PC-3 (cell line): ENCODE measurements around the gene CSF2RB. TPM values are rescaled to one million over a fixed set of nuclear protein-coding genes. Genes with fewer than 3 reads are reported as not detected.

Source experiments
- ATAC-seq: fragments of 200-7000 bp; cut with Tn5 transposase; 2 replicates; pipeline ENCODE4 v1.9.1; 2020; ENCODE audit warnings: mild to moderate bottlenecking, moderate library complexity
- BruUV-seq: library from RNA; stranded (reverse); fragments of 400-500 nt; replicated peaks from 2 replicates; lab custom pipeline; 2021; lab: Mats Ljungman, UMichigan
- CTCF ChIA-PET: fragments of 300-600 bp; sonication (Branson Sonifier 250); formaldehyde crosslinking; loops from one replicate; lab custom pipeline; 2022; ENCODE audit warnings: antibody characterized with exemption; lab: Charles Lee
- POLR2A ChIA-PET: fragments of 300-600 bp; sonication (Branson Sonifier 250); formaldehyde crosslinking; loops from one replicate; lab custom pipeline; 2022; ENCODE audit warnings: antibody characterized with exemption; ENCODE audit not compliant: unreplicated experiment; lab: Charles Lee
- DNase-seq: peaks from one replicate; pipeline ENCODE4 v3.0.0-alpha.2; 2015
- H2AFZ ChIP-seq: fragments of 300-600 bp; sonication (generic); 2 replicates; pipeline ENCODE4 v1.6.0; 2016; ENCODE audit warnings: antibody characterized with exemption, low read length
- H3F3A ChIP-seq: fragments of 300-600 bp; sonication (generic); one replicate; pipeline ENCODE4 v1.6.0; 2017; ENCODE audit warnings: antibody characterized with exemption, low read length, control low read depth, mild to moderate bottlenecking; ENCODE audit not compliant: unreplicated experiment
- H3K27ac ChIP-seq: fragments of 300-600 bp; sonication (generic); 2 replicates; pipeline ENCODE4 v1.5.1; 2016; ENCODE audit warnings: mild to moderate bottlenecking, low read length
- H3K27me3 ChIP-seq: fragments of 300-600 bp; sonication (generic); 2 replicates; pipeline ENCODE4 v1.6.1; 2016; ENCODE audit warnings: low read length, mixed read lengths
- H3K36me3 ChIP-seq: fragments of 300-600 bp; sonication (generic); 2 replicates; pipeline ENCODE4 v1.6.1; 2016; ENCODE audit warnings: low read depth, mixed run types, low read length, mixed read lengths
- H3K4me1 ChIP-seq: fragments of 300-600 bp; sonication (generic); 2 replicates; pipeline ENCODE4 v1.5.1; 2016; ENCODE audit warnings: low read length; ENCODE audit not compliant: insufficient read depth
- H3K4me2 ChIP-seq: fragments of 300-600 bp; sonication (generic); 2 replicates; pipeline ENCODE4 v1.6.0; 2016; ENCODE audit warnings: low read length
- H3K4me3 ChIP-seq: fragments of 300-600 bp; sonication (generic); 2 replicates; pipeline ENCODE4 v1.5.1; 2016; ENCODE audit warnings: mild to moderate bottlenecking, low read length, mixed read lengths
- H3K79me2 ChIP-seq: fragments of 300-600 bp; sonication (generic); 2 replicates; pipeline ENCODE4 v1.6.1; 2017; ENCODE audit warnings: low read length, mixed read lengths
- H3K9ac ChIP-seq: fragments of 300-600 bp; sonication (generic); 2 replicates; pipeline ENCODE4 v1.6.0; 2016; ENCODE audit warnings: mild to moderate bottlenecking, low read length
- H3K9me2 ChIP-seq: fragments of 300-600 bp; sonication (generic); replicated peaks from 2 replicates; pipeline ENCODE4 v1.6.1; 2016; ENCODE audit warnings: mixed run types, low read length, mixed read lengths
- H3K9me3 ChIP-seq: fragments of 300-600 bp; sonication (generic); 2 replicates; pipeline ENCODE4 v1.6.1; 2016; ENCODE audit warnings: low read length, mixed read lengths
- H4K20me1 ChIP-seq: fragments of 300-600 bp; sonication (generic); 2 replicates; pipeline ENCODE4 v1.6.1; 2016; ENCODE audit warnings: low read length, mixed read lengths
- EZH2 ChIP-seq: fragments of 300-600 bp; sonication (generic); IDR thresholded peaks from one replicate; pipeline ENCODE4 v1.6.1; 2017; ENCODE audit warnings: antibody characterized with exemption, mild to moderate bottlenecking, low read length; ENCODE audit not compliant: unreplicated experiment
- EZH2phosphoT487 ChIP-seq: fragments of 300-600 bp; sonication (generic); IDR thresholded peaks from 2 replicates; pipeline ENCODE4 v1.6.1; 2018; ENCODE audit warnings: mild to moderate bottlenecking, antibody characterized with exemption, low read length, borderline replicate concordance
- intact Hi-C: fragments of 100-400 bp; cut with micrococcal nuclease; formaldehyde crosslinking; loops from 2 replicates; pipeline ENCODE4 v1.9.0; 2023
- total RNA-seq: library from RNA; depleted of rRNA; stranded (reverse); fragments of >200 nt; gene quantifications from 2 replicates; pipeline ENCODE4 v1.2.3, GENCODE V29; 2014
- TF ChIP-seq, protein P1 (sequence below): fragments of 300-600 bp; sonication (generic); conservative IDR thresholded peaks from 2 replicates; pipeline ENCODE4 v1.5.1; 2017; ENCODE audit warnings: antibody characterized with exemption, low read depth, mild to moderate bottlenecking, low read length

CSF2RB gene
- total RNA-seq, 1 experiment from 2014 or later, result not detected

DNA sequence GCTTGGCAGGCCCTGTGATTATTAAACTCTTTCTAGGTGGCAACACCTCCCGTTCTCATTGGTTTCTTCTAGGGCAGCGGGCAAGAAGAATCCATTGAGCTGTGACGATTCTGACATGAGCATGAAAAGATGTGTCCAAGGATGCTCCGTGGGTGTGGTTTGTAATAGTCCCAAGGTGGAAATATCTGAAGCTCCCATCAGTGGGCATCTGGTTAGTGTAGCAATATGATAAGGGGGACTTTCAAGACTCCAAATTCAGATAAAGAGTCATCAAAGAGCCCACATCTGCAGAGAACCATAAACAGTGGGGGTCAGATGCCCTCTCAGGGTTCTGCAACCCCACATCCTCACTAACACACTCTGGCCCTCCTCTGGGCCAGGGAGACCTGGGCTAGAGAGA, 63.2 kb downstream of the CSF2RB start:
- no peaks in the 10 kb centered on the region for H3K4me1 ChIP-seq
- H3K27ac ChIP-seq, result no peak overlapping the region
- POLR2A ChIA-PET, result no interaction called here

DNA sequence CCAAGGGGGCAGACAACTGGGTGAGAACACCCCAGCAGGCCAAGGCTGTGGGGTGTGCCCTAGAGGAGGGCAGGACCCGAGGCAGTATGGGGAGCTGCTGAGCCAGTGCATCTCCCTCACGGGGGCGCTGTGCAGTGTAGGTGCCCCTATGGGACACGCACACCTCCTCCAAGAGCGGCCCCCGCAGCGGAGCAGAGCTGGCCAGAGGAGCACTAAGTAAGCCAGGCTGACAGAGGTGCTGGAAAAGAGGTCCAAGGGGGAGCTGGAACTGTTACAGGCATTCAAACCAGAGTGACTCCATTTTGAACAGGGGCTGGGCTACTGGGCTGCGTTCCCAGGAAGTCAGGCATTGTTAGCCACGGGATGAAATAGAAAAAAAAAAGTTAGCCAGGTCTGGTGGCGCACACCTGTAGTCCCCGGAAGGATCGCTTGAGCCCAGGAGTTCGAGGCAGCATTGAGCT, 64.0 kb downstream of the CSF2RB start:
- Histone ChIP-seq H3K9me2 (no peaks in the 10 kb centered on the region), H3K9ac (peak overlapping the region; percentile 28; the same call in 1 of the 2 replicates), H4K20me1 (no peaks in the 10 kb centered on the region), H3K4me3 (peak overlapping the region; percentile 72), H3K4me1 (no peaks in the 10 kb centered on the region), H3K36me3 (no peaks in the 10 kb centered on the region), H3F3A (no peaks in the 10 kb centered on the region), H3K27ac (no peak overlapping the region), H3K79me2 (no peaks in the 10 kb centered on the region), H3K4me2 (peak overlapping the region; percentile 97), H3K9me3 (no peaks in the 10 kb centered on the region), H2AFZ (peak overlapping the region; percentile 96), H3K27me3 (no peaks in the 10 kb centered on the region)
- POLR2A ChIA-PET, result interaction anchor here (0.5 kb wide), 1 partner anchor 201 kb away, joined by 3 read pairs; the partner anchor contains the start of gene IFT27
- DNase-seq, result peak; percentile 6
- TF ChIP-seq EZH2 (no peak), EZH2phosphoT487 (no peak)
- TF ChIP-seq, protein P1, sequence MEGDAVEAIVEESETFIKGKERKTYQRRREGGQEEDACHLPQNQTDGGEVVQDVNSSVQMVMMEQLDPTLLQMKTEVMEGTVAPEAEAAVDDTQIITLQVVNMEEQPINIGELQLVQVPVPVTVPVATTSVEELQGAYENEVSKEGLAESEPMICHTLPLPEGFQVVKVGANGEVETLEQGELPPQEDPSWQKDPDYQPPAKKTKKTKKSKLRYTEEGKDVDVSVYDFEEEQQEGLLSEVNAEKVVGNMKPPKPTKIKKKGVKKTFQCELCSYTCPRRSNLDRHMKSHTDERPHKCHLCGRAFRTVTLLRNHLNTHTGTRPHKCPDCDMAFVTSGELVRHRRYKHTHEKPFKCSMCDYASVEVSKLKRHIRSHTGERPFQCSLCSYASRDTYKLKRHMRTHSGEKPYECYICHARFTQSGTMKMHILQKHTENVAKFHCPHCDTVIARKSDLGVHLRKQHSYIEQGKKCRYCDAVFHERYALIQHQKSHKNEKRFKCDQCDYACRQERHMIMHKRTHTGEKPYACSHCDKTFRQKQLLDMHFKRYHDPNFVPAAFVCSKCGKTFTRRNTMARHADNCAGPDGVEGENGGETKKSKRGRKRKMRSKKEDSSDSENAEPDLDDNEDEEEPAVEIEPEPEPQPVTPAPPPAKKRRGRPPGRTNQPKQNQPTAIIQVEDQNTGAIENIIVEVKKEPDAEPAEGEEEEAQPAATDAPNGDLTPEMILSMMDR, result peak; percentile 37
- intact Hi-C loops, result loop anchor here (5.0 kb wide), 1 partner anchor 195 kb away; no protein-coding TSS in a partner anchor
- CTCF ChIA-PET, result interaction anchor here (0.5 to 0.6 kb wide), 2 partner anchors 121 to 204 kb away, joined by 3 to 11 read pairs; no protein-coding TSS in a partner anchor
- no TSS peak for BruUV-seq
- ATAC-seq, result no peak; the same call in 1 of the 2 replicates

More for the DNA sequence above, 63.2 kb downstream of the CSF2RB start:
- no TSS peak for BruUV-seq
- DNase-seq, result no peak
- Histone ChIP-seq H3K27me3 (no peaks in the 10 kb centered on the region), H4K20me1 (no peaks in the 10 kb centered on the region), H3K9me3 (no peaks in the 10 kb centered on the region), H3K9me2 (no peaks in the 10 kb centered on the region), H3K4me3 (no peak overlapping the region), H3K79me2 (no peaks in the 10 kb centered on the region), H3F3A (no peaks in the 10 kb centered on the region), H3K36me3 (no peaks in the 10 kb centered on the region), H3K9ac (no peak overlapping the region), H3K4me2 (no peak overlapping the region), H2AFZ (no peak overlapping the region)
- intact Hi-C loops, result loop anchor here (5.0 kb wide), 1 partner anchor 194 kb away; no protein-coding TSS in a partner anchor
- TF ChIP-seq EZH2phosphoT487 (no peak), EZH2 (no peak)
- TF ChIP-seq, protein P1, result no peak
- ATAC-seq, result no peak
- CTCF ChIA-PET, result no interaction called here
